ENCODE data around the gene ARID3A.

DNA sequence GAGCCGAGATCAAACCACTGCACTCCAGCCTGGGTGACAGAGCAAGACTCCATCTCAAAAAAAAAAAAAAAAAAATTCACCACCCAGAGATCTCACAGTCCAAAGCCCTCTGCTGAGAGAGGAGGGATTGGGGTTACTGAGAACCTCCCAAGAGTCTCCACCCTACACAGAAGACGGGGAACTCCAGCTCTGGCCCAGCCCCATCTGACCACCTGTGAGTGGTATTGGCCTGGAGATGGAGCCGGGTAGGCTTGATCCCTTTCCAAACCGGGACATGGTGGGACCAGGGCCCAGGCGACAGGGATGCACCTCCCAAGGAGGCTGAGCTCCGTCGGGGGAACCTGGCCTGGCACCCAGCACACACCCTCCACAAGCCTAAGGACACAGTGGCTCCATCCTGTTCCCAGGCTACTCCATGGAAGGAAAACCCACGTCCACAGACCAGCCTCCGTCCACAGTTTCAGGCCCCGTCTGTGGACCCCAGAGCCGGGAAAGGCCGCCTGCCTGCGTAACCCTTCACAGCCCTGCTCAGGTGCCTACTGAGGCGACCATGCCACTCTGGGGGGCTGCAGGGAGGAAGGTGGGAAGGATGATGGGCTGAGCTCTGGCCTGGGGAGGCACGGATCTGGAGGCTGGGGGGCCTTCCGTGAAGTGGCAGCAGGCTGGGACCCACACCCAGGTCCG, 93.2 kb downstream of the ARID3A start:
- TF ChIP-seq, protein P1, sequence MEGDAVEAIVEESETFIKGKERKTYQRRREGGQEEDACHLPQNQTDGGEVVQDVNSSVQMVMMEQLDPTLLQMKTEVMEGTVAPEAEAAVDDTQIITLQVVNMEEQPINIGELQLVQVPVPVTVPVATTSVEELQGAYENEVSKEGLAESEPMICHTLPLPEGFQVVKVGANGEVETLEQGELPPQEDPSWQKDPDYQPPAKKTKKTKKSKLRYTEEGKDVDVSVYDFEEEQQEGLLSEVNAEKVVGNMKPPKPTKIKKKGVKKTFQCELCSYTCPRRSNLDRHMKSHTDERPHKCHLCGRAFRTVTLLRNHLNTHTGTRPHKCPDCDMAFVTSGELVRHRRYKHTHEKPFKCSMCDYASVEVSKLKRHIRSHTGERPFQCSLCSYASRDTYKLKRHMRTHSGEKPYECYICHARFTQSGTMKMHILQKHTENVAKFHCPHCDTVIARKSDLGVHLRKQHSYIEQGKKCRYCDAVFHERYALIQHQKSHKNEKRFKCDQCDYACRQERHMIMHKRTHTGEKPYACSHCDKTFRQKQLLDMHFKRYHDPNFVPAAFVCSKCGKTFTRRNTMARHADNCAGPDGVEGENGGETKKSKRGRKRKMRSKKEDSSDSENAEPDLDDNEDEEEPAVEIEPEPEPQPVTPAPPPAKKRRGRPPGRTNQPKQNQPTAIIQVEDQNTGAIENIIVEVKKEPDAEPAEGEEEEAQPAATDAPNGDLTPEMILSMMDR (IDR thresholded peaks at IDR 0.05), result no peak
- no peak for TF ChIP-seq CREB1 (CRISPR knock-in tag; IDR thresholded peaks at IDR 0.05)
- TF ChIP-seq ZNF121 (CRISPR knock-in tag; IDR thresholded peaks at IDR 0.05), result no peak
- TF ChIP-seq IRF2 (CRISPR knock-in tag; IDR thresholded peaks at IDR 0.05; ENCODE audit: borderline replicate concordance, low read depth), result no peak
- no peak for TF ChIP-seq SP1 (CRISPR knock-in tag; conservative IDR thresholded peaks at IDR 0.05)
- TF ChIP-seq, protein P2, sequence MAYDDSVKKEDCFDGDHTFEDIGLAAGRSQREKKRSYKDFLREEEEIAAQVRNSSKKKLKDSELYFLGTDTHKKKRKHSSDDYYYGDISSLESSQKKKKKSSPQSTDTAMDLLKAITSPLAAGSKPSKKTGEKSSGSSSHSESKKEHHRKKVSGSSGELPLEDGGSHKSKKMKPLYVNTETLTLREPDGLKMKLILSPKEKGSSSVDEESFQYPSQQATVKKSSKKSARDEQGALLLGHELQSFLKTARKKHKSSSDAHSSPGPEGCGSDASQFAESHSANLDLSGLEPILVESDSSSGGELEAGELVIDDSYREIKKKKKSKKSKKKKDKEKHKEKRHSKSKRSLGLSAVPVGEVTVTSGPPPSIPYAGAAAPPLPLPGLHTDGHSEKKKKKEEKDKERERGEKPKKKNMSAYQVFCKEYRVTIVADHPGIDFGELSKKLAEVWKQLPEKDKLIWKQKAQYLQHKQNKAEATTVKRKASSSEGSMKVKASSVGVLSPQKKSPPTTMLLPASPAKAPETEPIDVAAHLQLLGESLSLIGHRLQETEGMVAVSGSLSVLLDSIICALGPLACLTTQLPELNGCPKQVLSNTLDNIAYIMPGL (CRISPR knock-in tag; IDR thresholded peaks at IDR 0.05), result no peak
- TF ChIP-seq, protein P3, sequence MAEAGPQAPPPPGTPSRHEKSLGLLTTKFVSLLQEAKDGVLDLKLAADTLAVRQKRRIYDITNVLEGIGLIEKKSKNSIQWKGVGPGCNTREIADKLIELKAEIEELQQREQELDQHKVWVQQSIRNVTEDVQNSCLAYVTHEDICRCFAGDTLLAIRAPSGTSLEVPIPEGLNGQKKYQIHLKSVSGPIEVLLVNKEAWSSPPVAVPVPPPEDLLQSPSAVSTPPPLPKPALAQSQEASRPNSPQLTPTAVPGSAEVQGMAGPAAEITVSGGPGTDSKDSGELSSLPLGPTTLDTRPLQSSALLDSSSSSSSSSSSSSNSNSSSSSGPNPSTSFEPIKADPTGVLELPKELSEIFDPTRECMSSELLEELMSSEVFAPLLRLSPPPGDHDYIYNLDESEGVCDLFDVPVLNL (CRISPR knock-in tag; IDR thresholded peaks at IDR 0.05; ENCODE audit: borderline replicate concordance, low read depth), result no peak
- TF ChIP-seq, protein P4, sequence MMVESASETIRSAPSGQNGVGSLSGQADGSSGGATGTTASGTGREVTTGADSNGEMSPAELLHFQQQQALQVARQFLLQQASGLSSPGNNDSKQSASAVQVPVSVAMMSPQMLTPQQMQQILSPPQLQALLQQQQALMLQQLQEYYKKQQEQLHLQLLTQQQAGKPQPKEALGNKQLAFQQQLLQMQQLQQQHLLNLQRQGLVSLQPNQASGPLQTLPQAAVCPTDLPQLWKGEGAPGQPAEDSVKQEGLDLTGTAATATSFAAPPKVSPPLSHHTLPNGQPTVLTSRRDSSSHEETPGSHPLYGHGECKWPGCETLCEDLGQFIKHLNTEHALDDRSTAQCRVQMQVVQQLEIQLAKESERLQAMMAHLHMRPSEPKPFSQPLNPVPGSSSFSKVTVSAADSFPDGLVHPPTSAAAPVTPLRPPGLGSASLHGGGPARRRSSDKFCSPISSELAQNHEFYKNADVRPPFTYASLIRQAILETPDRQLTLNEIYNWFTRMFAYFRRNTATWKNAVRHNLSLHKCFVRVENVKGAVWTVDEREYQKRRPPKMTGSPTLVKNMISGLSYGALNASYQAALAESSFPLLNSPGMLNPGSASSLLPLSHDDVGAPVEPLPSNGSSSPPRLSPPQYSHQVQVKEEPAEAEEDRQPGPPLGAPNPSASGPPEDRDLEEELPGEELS (CRISPR knock-in tag; IDR thresholded peaks at IDR 0.05), result no peak

Measured in WTC11 (cell line).